GM12865 (cell line): ENCODE data around the gene AKR1B1.

ENCODE experiments used
- DNase-seq: peaks from one replicate; pipeline ENCODE4 v3.0.0; 2010; ENCODE audit warnings: low read depth
- H3K4me3 ChIP-seq: 2 replicates; pipeline ENCODE4 v1.5.1; 2011; ENCODE audit warnings: mild to moderate bottlenecking, low read depth, low read length, control low read depth
- CTCF ChIP-seq: IDR thresholded peaks from 2 replicates; pipeline ENCODE4 v1.5.1; 2011; ENCODE audit warnings: low read length, control low read depth, low read depth, inconsistent platforms; ENCODE audit not compliant: insufficient read depth; ENCODE audit errors: missing control alignments

The AKR1B1 gene

GRCh38 chr7:134414109-134414508, 44.8 kb downstream of the AKR1B1 start:
- no peak for TF ChIP-seq CTCF
- DNase-seq, result no peak
- H3K4me3 ChIP-seq, result no peak overlapping the region

- TF ChIP-seq CTCF, result no peak
- H3K4me3 ChIP-seq, result no peak overlapping the region
- no peak for DNase-seq
Measured at GRCh38 chr7:134407311-134407710, 51.6 kb downstream of the AKR1B1 start.

- H3K4me3 ChIP-seq, result no peak overlapping the region
- no peak for TF ChIP-seq CTCF
- no peak for DNase-seq
Measured at GRCh38 chr7:134406431-134406830, 52.5 kb downstream of the AKR1B1 start.

GRCh38 chr7:134405299-134405698, 53.6 kb downstream of the AKR1B1 start:
- TF ChIP-seq CTCF, result no peak
- no peak overlapping the region for H3K4me3 ChIP-seq
- DNase-seq, result no peak

GRCh38 chr7:134403062-134403461, 55.8 kb downstream of the AKR1B1 start:
- TF ChIP-seq CTCF, result no peak
- H3K4me3 ChIP-seq, result no peak overlapping the region
- no peak for DNase-seq

- H3K4me3 ChIP-seq, result no peak overlapping the region
- no peak for TF ChIP-seq CTCF
- DNase-seq, result no peak
Measured at GRCh38 chr7:134400859-134401258, 58.0 kb downstream of the AKR1B1 start.

- TF ChIP-seq CTCF, result no peak
- no peak overlapping the region for H3K4me3 ChIP-seq
- DNase-seq, result no peak
Measured at GRCh38 chr7:134396031-134396430, 62.9 kb downstream of the AKR1B1 start.
